Measurements from ENCODE around the gene HSPA4L.

Gene HSPA4L

GRCh38 chr4:127776620-127777019 lies 5.5 kb upstream of the HSPA4L start:
- TF ChIP-seq GATA1 (IDR thresholded peaks at IDR 0.05; ENCODE audit: low read depth, low read length) (no peak), POLR2A (IDR thresholded peaks at IDR 0.05; ENCODE audit: low read length) (no peak)
- no peak for DNase-seq

GRCh38 chr4:127777487-127777886 lies 4.6 kb upstream of the HSPA4L start:
- DNase-seq: no peak
- TF ChIP-seq POLR2A (IDR thresholded peaks at IDR 0.05; ENCODE audit: low read length) (no peak), GATA1 (IDR thresholded peaks at IDR 0.05; ENCODE audit: low read depth, low read length) (no peak)

DNA sequence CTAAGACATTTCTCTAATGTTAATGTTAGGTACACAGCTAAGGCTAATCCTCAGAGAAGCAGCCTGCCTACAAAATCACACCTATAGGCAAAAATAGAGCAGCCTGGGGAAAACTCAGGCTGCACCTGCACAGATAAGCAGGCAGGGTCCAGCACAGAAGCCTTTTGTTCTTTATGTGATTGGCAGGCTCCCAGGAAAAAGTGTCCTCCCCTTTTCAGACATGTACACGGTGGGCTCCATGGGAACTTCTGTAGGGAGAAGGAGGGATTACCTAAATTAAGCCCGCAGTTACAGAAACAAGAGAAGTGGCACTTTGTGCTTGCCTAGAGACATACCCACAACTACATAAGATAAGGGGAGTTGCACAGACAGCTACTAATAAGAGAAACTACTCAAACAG lies 4.0 kb upstream of the HSPA4L start:
- TF ChIP-seq POLR2A (IDR thresholded peaks at IDR 0.05; ENCODE audit: low read length) (no peak), GATA1 (IDR thresholded peaks at IDR 0.05; ENCODE audit: low read depth, low read length) (no peak)
- DNase-seq: peak in 1 of 2 experiments; percentile 4

DNA sequence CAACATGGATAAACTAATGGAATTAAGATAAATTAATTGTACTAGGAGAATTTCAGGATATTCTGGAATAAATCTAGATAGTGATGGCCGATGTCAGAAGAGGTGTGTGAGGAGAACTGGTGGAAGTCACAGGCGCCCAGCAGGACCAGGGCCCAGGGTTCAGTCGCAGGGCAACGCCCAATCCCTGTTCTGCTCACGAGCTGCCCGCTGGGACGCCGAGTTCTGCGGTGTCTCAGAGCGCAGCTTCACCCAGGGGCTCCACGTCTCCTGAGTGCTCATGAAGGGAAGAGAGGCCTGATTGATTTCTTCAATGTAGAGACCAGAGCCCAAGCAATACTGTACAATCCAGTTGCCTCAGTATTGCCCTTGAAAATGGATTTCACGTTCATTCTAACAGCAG lies 1.5 kb upstream of the HSPA4L start:
- no peak for DNase-seq
- no peak for TF ChIP-seq GATA1 (IDR thresholded peaks at IDR 0.05; ENCODE audit: low read depth, low read length)

DNA sequence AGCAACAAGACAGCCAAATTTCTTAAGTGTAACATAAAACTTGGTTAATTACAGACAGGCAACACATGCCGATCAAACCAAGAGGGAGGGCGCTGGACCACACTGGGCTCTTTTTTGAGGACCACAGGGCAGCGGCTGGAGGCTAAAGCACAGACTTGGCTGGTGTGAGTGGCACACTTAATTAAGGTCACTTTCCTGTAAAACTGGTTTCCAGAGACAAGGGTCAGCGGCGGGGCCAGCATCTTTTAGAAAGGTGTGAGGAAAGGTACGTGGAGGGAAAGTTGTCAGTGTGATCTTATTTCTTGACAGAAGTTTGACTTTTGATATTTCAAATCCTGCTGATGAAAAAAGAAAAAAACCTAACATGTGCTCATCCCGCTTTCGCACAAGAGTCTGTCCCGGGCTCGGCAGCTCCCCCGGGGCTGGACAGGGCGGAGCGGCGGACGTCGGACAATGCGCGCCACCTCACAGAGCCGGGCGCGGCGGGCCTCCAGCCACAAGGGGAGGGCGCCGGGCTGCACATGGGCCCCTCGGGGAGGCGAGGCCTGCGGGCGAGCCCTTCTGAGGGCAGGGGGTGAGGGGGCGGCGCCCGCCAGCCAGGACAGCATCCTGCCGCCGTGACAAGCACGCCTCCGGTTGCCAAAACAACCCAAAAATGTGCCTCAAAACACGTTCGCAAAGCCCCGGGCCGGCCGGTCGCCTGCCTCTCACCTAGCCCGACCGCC lies 660 bp upstream of the HSPA4L start:
- TF ChIP-seq GATA1 (IDR thresholded peaks at IDR 0.05; ENCODE audit: low read depth, low read length) (no peak), POLR2A (IDR thresholded peaks at IDR 0.05; ENCODE audit: low read length) (no peak)
- DNase-seq: peak in 1 of 2 experiments; percentile 80

- DNase-seq: peak; percentile 90 to 92
- TF ChIP-seq POLR2A (IDR thresholded peaks at IDR 0.05; ENCODE audit: low read length) (no peak), GATA1 (IDR thresholded peaks at IDR 0.05; ENCODE audit: low read depth, low read length) (no peak)
Observed at GRCh38 chr4:127782025-127782274, 172 bp upstream of the HSPA4L start.

GRCh38 chr4:127783026-127783769 lies 1.1 kb downstream of the HSPA4L start:
- DNase-seq: peak in 1 of 2 experiments; percentile 83
- TF ChIP-seq GATA1 (IDR thresholded peaks at IDR 0.05; ENCODE audit: low read depth, low read length) (no peak), POLR2A (IDR thresholded peaks at IDR 0.05; ENCODE audit: low read length) (no peak)

DNA sequence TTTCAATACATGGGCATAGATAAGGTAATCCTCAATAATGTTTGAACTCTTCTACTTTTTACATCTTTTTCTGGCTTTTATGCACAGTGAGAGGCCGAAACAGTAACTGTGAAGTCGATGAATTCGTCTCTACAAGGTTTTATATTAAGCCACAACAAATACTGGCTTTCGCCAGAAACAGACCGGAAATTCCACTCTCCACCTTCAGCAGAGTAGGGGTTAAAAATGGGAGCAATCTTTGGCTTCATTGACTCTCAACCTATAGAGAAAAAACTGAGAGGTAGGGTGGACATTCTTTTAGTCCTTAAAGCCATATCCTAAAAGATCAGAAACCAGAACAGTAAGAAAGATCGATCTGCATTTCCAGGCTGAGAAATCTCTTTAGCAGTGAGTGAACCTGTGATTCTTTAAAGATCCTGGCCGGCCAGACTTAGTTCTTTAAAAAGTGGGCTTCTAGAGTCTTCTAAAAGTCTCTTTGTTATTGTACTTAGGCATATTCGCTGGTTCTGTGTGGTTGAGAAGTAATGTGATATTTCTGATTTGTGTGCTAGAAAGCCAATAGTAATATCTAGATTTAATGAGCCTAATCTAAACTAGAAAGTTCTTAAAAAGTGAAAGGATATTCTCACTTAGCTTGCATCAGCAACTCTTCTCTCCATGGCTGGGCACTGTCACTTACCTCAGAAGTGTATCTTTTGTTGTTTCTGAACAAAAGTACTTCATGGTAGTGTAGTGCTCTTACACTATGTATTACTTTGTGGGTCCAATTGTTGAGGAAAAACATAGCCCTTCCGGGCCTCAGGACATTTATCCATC lies 2.0 kb downstream of the HSPA4L start:
- TF ChIP-seq GATA1 (IDR thresholded peaks at IDR 0.05; ENCODE audit: low read depth, low read length) (no peak), POLR2A (IDR thresholded peaks at IDR 0.05; ENCODE audit: low read length) (no peak)
- peak; percentile 6 to 10 for DNase-seq

DNA sequence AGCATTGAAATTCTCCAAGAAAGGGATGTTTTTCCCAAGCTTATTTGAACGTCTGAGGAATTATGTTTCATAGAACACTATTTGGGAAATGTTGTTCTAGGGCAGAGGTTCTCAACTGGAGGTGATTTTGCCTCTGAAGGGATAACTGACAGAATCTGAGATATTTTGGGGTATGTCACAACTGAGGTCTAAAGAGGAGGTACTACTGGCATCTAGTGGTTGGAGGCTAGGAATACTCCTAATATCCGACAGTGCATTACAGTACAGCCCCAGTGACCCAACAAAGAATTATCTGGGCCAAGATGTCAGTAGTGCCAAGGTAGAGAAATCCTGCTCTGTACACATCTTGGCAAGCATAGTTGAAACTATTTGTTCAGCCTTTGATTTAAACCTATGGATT lies 6.4 kb downstream of the HSPA4L start:
- TF ChIP-seq POLR2A (IDR thresholded peaks at IDR 0.05; ENCODE audit: low read length) (no peak), GATA1 (IDR thresholded peaks at IDR 0.05; ENCODE audit: low read depth, low read length) (no peak)
- peak; percentile 41 to 47 for DNase-seq

- no peak for DNase-seq
- TF ChIP-seq POLR2A (IDR thresholded peaks at IDR 0.05; ENCODE audit: low read length): no peak
- TF ChIP-seq GATA1 (IDR thresholded peaks at IDR 0.05; ENCODE audit: low read depth, low read length): no peak
Observed at GRCh38 chr4:127791391-127791790, 9.3 kb downstream of the HSPA4L start.

DNA sequence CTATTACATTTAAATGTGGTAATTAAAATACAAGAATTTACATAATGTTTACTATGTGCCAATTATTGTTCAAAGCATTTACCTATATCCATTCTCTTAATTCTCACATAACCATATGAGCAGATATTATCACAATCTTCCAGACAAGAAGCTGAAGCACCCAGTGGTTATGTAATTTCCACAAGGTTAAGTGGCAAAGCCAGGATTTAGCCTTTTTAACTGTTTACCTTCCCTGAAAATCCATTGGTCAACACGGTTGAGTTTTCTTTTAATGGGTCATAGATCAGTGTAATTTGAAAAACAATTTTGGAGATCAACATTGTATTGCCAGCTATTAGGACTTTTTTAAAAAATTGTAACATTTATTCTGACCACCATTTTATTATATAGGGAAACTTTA lies 11.4 kb downstream of the HSPA4L start:
- no peak for DNase-seq
- no peak for TF ChIP-seq GATA1 (IDR thresholded peaks at IDR 0.05; ENCODE audit: low read depth, low read length)
- no peak for TF ChIP-seq POLR2A (IDR thresholded peaks at IDR 0.05; ENCODE audit: low read length)

- TF ChIP-seq GATA1 (IDR thresholded peaks at IDR 0.05; ENCODE audit: low read depth, low read length) (no peak), POLR2A (IDR thresholded peaks at IDR 0.05; ENCODE audit: low read length) (no peak)
- DNase-seq: no peak
Observed at GRCh38 chr4:127799711-127800110, 17.6 kb downstream of the HSPA4L start.

DNA sequence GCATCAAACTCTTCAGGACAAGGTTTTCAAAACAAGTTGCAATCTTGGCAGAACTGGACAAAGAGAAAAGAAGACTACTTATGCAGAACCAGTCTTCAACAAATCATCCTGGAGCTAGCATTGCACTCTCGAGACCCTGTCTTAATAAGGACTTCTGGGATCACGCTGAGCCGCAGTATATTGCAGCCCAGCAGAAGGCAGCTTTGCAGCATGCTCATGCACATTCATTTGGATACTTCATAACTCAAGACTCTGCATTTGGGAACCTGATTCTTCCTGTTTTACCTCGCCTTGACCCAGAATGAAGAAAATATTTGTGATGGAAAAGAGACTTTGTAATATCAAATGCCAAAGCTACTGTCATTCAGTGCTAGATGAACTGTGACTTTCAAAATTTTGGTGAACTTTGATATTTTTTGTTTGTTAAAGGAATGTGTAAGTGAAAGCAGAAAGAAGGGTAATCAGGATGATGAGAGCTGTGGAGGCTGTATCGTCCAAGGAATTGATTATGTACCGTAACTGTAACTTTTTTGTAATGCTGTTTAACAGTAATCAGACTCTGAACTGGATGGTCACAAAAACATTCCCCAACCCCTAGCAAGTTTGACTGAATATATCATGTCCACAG lies 27.2 kb downstream of the HSPA4L start:
- TF ChIP-seq GATA1 (IDR thresholded peaks at IDR 0.05; ENCODE audit: low read depth, low read length) (no peak), POLR2A (IDR thresholded peaks at IDR 0.05; ENCODE audit: low read length) (no peak)
- no peak for DNase-seq

- DNase-seq: no peak
- TF ChIP-seq POLR2A (IDR thresholded peaks at IDR 0.05; ENCODE audit: low read length) (no peak), GATA1 (IDR thresholded peaks at IDR 0.05; ENCODE audit: low read depth, low read length) (no peak)
Observed at GRCh38 chr4:127810551-127810950, 28.4 kb downstream of the HSPA4L start.
